ENCODE data around the gene RAB11FIP2.
A peak's percentile ranks its signal among the peaks of the same experiment; 100 is the strongest.
"Not testable (repeated sequence)": the region's sequence is repeated elsewhere in the genome, so short reads cannot be mapped to it uniquely, and the experiment has no call there.

RAB11FIP2 gene, protein sequence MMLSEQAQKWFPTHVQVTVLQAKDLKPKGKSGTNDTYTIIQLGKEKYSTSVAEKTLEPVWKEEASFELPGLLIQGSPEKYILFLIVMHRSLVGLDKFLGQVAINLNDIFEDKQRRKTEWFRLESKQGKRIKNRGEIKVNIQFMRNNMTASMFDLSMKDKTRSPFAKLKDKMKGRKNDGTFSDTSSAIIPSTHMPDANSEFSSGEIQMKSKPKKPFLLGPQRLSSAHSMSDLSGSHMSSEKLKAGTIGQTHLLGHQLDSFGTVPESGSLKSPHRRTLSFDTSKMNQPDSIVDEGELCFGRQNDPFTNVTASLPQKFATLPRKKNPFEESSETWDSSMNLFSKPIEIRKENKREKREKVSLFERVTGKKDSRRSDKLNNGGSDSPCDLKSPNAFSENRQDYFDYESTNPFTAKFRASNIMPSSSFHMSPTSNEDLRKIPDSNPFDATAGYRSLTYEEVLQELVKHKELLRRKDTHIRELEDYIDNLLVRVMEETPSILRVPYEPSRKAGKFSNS

DNA sequence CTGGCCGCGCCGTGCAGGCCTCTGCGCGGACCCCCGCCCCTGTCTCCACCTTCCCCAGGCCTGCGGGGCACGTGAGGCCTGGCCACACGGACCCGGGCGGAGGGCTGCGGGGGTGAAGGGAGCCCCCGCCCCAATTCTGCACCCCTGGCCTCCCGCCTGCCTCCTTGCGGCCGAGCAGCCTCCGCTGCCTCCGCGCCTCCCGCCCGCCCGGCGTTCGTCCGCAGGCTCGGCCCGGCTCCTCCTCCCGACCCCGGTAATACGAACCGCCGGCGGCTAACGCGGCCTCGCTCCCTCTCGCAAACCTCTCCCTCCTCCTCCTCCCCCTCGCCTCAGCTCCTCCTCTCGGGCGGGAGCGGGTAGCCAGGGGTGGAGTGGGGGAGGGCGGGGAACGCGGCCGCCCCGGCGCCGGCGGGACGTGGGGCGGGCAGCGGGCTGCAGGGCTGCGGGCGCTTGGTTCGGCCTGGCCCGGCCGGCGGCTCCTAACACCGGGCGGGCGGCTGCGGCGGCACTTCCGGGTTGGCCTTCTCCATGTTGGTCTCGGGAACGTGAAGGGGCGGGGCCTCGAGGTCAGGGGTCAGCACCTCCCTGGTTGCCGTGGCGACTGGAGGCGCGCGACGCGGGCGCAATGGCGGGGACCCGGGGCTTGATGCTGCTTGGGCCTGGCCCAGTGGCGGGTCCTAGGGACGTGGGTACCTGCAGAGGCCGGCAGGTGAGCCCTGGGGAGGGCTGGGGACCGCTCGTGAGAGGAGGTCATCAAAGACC is at the start of gene RAB11FIP2:
TSS of gene RAB11FIP2 (minus strand) at position 547 of the 762 bp plus-strand sequence. CDS start 778 bp downstream, outside the sequence.
- peak; percentile 51 for DNase-seq (ENCODE audit: low read depth)
- H3K4me3 ChIP-seq (ENCODE audit: low read length), result peak within 1 kb of the TSS; percentile 78
- TF ChIP-seq CTCF (conservative IDR thresholded peaks at IDR 0.05; ENCODE audit: low read depth, low read length), result no peak

DNA sequence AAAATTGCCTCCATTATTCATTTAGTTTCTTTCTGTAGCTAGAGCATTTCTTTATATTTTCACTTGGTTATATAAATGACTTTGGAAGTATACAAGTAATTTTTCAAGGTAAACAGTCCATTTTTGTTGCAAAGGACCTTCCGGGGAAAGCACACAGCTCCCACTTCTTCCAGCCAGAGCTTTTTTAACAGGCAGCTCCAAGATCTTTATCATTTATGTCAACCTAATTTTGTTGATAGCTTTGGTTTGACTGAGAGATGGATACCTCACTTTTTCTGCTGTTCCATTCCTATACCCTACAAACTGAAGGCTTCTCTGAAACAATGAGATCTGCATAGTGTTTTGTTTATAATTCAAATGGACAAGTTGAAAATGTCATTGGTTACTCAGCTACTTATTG is 49.3 kb upstream of the RAB11FIP2 start:
- DNase-seq (ENCODE audit: low read depth), result no peak
- TF ChIP-seq CTCF (conservative IDR thresholded peaks at IDR 0.05; ENCODE audit: low read depth, low read length), result no peak
- no peak overlapping the region for H3K4me3 ChIP-seq (ENCODE audit: low read length)

GRCh38 chr10:118092209-118092608 is 45.5 kb upstream of the RAB11FIP2 start:
- DNase-seq (ENCODE audit: low read depth), result no peak
- no peak for TF ChIP-seq CTCF (conservative IDR thresholded peaks at IDR 0.05; ENCODE audit: low read depth, low read length)
- no peak overlapping the region for H3K4me3 ChIP-seq (ENCODE audit: low read length)

DNA sequence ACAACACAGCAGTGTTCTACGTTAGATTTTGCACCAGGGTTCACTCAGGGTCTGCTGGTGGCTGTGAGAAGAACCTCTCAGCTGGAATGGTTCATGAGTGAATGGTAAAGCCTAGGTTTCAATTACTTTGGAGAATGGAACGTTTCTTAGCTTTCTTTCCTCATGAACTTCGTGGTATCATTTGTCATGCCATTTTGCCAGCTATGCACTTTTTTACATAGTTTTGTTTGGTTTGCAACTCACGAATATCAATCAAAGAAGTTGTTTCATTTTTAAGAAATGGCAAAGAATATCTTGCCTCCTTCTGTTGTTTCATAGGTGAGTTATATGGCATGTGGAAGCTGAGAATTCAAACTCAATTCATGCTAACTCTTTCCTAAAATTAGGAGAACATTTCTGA is 34.1 kb upstream of the RAB11FIP2 start:
- H3K4me3 ChIP-seq (ENCODE audit: low read length), result no peak overlapping the region
- no peak for TF ChIP-seq CTCF (conservative IDR thresholded peaks at IDR 0.05; ENCODE audit: low read depth, low read length)
- no peak for DNase-seq (ENCODE audit: low read depth)

DNA sequence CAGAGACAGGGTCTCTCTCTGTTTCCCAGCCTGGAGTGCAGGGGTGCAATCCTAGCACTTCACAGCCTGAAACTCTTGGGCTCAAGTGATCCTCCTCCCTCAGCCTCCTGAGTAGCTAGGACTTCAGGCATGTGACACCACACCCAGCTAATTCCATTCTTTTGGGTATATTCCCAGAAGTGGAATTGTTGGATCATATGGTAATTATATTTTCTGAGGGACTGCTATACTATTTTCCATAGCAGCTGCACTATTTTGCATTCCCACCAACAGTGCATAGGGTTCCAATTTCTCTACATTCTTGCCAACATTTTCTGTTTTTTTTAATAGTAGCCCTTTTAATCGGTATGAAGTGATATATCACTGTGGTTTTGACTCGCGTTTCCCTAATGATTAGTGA is 30.0 kb upstream of the RAB11FIP2 start:
- H3K4me3 ChIP-seq (ENCODE audit: low read length), result no peak overlapping the region
- TF ChIP-seq CTCF (conservative IDR thresholded peaks at IDR 0.05; ENCODE audit: low read depth, low read length), result no peak
- DNase-seq (ENCODE audit: low read depth), result no peak

- TF ChIP-seq CTCF (conservative IDR thresholded peaks at IDR 0.05; ENCODE audit: low read depth, low read length), result no peak
- DNase-seq (ENCODE audit: low read depth), result no peak
- H3K4me3 ChIP-seq (ENCODE audit: low read length), result no peak overlapping the region
Measured at GRCh38 chr10:118072840-118073239, 26.1 kb upstream of the RAB11FIP2 start.

DNA sequence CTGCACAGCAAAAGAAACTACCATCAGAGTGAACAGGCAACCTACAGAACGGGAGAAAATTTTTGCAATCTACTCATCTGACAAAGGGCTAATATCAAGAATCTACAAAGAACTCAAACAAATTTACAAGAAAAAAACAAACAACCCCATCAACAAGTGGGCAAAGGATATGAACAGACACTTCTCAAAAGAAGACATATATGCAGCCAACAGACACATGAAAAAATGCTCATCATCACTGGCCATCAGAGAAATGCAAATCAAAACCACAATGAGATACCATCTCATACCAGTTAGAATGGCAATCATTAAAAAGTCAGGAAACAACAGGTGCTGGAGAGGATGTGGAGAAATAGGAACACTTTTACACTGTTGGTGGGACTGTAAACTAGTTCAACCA is 20.6 kb upstream of the RAB11FIP2 start:
- not testable (repeated sequence) for H3K4me3 ChIP-seq (ENCODE audit: low read length); DNase-seq (ENCODE audit: low read depth)
